Immature natural killer cell (primary cell): ENCODE results near the gene PARP3. TPM values are rescaled to one million over a fixed set of nuclear protein-coding genes. Genes with fewer than 3 reads are reported as not detected.
"Not testable (repeated sequence)": the region's sequence is repeated elsewhere in the genome, so short reads cannot be mapped to it uniquely, and the experiment has no call there.

ENCODE experiments used
- DNase-seq, 3 donors: peaks; one replicate each; pipeline ENCODE4 v3.0.0; 2022; ENCODE audit warnings: mixed read lengths in 1 of 3
- H3K27ac Mint-ChIP-seq, 6 donors: one replicate each; pipeline ENCODE4 v1.8.0; 2020; ENCODE audit warnings: mixed read lengths in 6 of 6, mild to moderate bottlenecking in 5 of 6, inconsistent platforms in 4 of 6, moderate library complexity in 3 of 6
- H3K27me3 Mint-ChIP-seq, 3 donors: one replicate each; pipeline ENCODE4 v1.8.0; 2020 to 2021; ENCODE audit warnings: low read depth in 3 of 3, mild to moderate bottlenecking in 3 of 3, mixed read lengths in 3 of 3, moderate library complexity in 3 of 3, inconsistent platforms in 1 of 3
- H3K36me3 Mint-ChIP-seq, 3 donors: one replicate each; pipeline ENCODE4 v1.8.0; 2020; ENCODE audit warnings: mixed read lengths in 3 of 3, inconsistent platforms in 2 of 3, mild to moderate bottlenecking in 2 of 3
- H3K4me1 Mint-ChIP-seq, 2 donors: one replicate each; pipeline ENCODE4 v1.8.0; 2020; ENCODE audit warnings: inconsistent platforms in 2 of 2, mild to moderate bottlenecking in 2 of 2, mixed read lengths in 2 of 2, moderate library complexity in 1 of 2
- H3K4me3 Mint-ChIP-seq, 5 donors: one replicate each; pipeline ENCODE4 v1.8.0; 2020; ENCODE audit warnings: mild to moderate bottlenecking in 5 of 5, mixed read lengths in 5 of 5, inconsistent platforms in 3 of 5, moderate library complexity in 3 of 5
- H3K9me3 Mint-ChIP-seq, 6 donors: one replicate each; pipeline ENCODE4 v1.8.0; 2020; ENCODE audit warnings: mild to moderate bottlenecking in 6 of 6, mixed read lengths in 6 of 6, inconsistent platforms in 4 of 6, moderate library complexity in 3 of 6
- polyA plus RNA-seq, 3 donors: library from polyadenylated mRNA; unstranded; fragments of 300-500 nt; fragmentation: Illumina TruSeq; gene quantifications; one replicate each; pipeline ENCODE4 v1.2.3, GENCODE V29; 2021

The PARP3 gene
- polyA plus RNA-seq, 3 donors from 2014 or later: 2.3 to 2.9 TPM; not detected in 1

DNA sequence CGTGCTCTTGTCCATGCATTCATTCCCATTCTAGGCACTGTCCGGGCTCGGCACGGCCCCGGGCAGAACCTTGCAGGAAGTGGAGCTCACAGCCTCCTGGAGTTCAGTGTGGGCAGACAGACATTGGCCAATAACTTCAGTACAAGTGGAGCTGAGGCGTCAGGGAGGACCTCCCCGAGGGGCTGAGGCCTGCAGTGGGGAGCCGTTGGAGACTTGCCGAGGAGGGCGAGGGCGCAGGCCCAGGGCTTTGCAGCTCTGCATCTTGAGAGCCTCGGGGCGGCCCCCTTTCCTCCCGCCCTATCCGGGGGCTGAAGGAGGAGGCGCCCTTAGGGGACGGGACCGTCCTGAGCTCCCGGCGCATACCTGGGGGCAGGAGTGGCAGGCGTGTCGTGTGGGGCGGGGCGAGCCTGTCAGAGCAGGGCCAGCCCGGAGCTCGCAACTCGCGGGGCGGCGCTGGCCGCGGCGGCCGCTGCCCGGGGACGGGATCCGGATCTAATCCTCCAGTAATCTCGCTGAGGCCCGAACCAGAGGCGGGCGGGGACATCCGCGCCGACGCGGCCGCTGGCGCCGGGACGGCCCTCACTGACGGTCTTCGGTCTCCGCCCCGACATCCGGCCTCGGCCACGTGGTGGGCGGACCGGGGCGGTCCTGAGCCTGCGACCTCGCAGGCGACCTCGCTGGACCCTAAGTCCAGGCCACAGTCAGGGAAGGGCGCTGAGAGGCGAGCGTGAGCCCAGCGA, 40.8 kb downstream of the PARP3 start, which contains the start of gene ACY1:
ACY1 (plus strand) TSS at position 698 of the 740 bp plus-strand sequence. CDS start 530 bp downstream, outside the sequence.
- peak; percentile 72 to 76 (median 74) for DNase-seq
- H3K27me3 Mint-ChIP-seq: peaks cover 0 to 10% (median 1%) of the 10 kb centered on the region in 3 donors
- peak within 1 kb of the TSS; percentile 88 to 99 (median 93) for H3K4me3 Mint-ChIP-seq
- no peaks in the 10 kb centered on the region for H3K9me3 Mint-ChIP-seq
- H3K4me1 Mint-ChIP-seq: peaks cover 26 to 27% of the 10 kb centered on the region in 2 donors
- peak within 1 kb of the TSS; percentile 94 to 98 (median 96) for H3K27ac Mint-ChIP-seq
- H3K36me3 Mint-ChIP-seq: no peaks in the 10 kb centered on the region

DNA sequence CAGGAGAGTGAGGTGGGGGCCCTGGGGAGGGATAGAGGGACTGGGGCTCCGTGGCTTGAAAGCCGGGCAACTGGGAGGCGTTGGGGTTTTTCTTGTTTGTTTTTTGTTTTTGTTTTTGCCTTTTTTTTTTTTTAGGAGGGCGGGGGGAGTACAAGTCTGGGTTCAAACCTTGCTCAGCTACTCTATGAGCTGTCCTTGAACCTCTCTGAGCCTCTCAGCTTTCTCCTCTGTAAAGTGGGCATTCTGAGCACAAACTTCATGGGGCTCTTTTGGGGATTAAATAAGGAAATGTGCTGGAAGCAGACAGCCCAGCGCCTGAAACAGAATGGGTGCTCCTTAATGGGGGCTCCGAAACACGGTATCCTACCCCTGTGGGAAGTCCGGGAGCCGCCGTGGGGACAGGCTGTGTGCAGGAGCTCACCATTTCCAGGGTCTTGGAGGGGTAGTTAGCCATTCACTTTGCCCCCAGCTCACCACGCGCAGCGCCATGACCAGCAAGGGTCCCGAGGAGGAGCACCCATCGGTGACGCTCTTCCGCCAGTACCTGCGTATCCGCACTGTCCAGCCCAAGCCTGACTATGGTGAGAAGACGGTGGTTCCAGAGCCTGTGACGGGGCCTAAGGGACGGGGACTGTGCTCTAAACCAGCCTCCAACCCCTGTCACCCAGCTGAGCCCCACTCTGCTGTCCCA, 41.6 kb downstream of the PARP3 start:
- no peak for DNase-seq
- H3K27ac Mint-ChIP-seq: peak overlapping the region; percentile 86 to 98 (median 94)
- peak overlapping the region; percentile 88 to 99 (median 93) for H3K4me3 Mint-ChIP-seq
- peaks cover 26 to 27% of the 10 kb centered on the region in 2 donors for H3K4me1 Mint-ChIP-seq
- H3K27me3 Mint-ChIP-seq: peaks cover 0 to 10% (median 1%) of the 10 kb centered on the region in 3 donors
- no peaks in the 10 kb centered on the region for H3K9me3 Mint-ChIP-seq
- no peaks in the 10 kb centered on the region for H3K36me3 Mint-ChIP-seq

DNA sequence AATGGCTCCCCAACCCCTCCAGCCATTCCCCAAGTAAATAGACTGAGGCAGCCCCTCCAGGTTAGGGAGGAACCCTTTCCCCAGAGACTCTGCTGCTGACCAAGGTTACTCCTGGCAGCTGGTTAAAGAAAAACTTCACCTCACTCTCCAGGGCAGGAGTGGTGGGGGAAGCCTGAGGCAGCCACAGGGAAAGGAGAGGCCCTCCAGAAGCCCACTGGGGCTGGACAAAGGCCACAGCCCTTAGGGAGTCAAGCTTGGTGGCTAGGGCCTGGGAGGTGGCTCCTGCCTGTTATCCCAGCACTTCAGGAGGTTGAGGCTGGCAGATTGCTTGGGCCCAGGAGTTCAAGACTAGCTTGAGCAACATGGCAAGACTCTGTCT, 42.1 kb downstream of the PARP3 start:
- peak overlapping the region; percentile 65 to 99 (median 92) for H3K4me3 Mint-ChIP-seq
- no peaks in the 10 kb centered on the region for H3K9me3 Mint-ChIP-seq
- peaks cover 0 to 10% (median 1%) of the 10 kb centered on the region in 3 donors for H3K27me3 Mint-ChIP-seq
- H3K36me3 Mint-ChIP-seq: no peaks in the 10 kb centered on the region
- no peak for DNase-seq
- H3K4me1 Mint-ChIP-seq: peaks cover 26 to 29% of the 10 kb centered on the region in 2 donors
- H3K27ac Mint-ChIP-seq: peak overlapping the region in 4 of 6 donors; percentile 72 to 98 (median 88)

DNA sequence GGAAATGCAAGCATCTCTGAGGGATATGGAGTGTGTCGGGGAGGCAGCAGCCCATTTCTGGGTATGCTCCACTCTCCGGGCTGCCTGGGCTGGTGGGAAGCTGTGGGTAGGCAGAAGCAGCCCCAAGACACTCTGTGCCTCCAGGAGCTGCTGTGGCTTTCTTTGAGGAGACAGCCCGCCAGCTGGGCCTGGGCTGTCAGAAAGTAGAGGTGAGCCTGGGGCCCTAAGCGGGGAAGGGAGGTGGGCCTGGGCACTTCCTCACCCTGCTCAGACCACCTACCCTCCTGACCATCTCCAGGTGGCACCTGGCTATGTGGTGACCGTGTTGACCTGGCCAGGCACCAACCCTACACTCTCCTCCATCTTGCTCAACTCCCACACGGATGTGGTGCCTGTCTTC, 42.9 kb downstream of the PARP3 start:
- peaks cover 26 to 29% of the 10 kb centered on the region in 2 donors for H3K4me1 Mint-ChIP-seq
- H3K4me3 Mint-ChIP-seq: peak overlapping the region in 3 of 5 donors; percentile 42 to 67 (median 63)
- H3K27me3 Mint-ChIP-seq: peaks cover 0 to 10% (median 1%) of the 10 kb centered on the region in 3 donors
- no peaks in the 10 kb centered on the region for H3K9me3 Mint-ChIP-seq
- H3K36me3 Mint-ChIP-seq: no peaks in the 10 kb centered on the region
- H3K27ac Mint-ChIP-seq: peak overlapping the region in 4 of 6 donors; percentile 75 to 86 (median 82)
- DNase-seq: no peak

DNA sequence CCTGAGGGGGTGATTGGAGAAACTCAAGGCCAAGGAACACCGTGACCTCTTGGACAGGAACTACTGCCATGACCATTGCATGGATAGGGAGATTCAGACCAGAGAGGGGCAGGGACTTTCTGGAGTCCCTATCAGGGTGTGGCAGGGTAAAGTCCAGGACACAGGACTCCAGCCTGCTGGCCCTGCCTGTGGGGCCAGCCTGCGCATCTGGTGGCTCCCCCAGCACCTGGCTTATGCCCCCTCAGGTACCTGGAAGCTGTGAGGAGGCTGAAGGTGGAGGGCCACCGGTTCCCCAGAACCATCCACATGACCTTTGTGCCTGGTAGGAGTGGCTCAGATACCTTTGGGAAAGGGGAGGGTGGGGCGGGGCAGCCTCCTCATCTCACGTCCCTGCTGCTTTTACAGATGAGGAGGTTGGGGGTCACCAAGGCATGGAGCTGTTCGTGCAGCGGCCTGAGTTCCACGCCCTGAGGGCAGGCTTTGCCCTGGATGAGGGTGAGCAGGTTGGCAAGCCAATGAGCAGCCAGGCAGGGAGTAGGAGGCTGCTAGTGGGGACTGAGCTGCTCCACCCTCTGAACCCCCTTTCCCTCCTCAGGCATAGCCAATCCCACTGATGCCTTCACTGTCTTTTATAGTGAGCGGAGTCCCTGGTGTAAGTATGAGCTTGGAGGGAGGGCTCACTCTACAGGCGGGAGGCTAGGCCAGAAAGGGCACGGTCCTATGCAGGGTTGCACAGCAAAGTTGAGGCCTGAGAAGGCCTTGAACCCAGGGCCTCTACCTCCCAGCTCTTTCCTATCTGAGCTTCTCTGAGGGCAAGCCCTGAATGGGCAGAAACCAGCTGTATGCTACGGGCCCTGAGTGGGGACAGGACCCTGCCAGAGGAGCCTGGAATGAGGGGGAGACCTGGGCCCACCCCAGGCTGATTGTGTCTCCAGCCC, 44.1 kb downstream of the PARP3 start:
- Mint-ChIP-seq H3K4me3 (no peak overlapping the region), H3K4me1 (peaks cover 25 to 27% of the 10 kb centered on the region in 2 donors), H3K27me3 (peaks cover 0 to 4% (median 1%) of the 10 kb centered on the region in 3 donors), H3K9me3 (no peaks in the 10 kb centered on the region), H3K36me3 (no peaks in the 10 kb centered on the region), H3K27ac (peak overlapping the region in 1 of 6 donors; percentile 49)
- no peak for DNase-seq

DNA sequence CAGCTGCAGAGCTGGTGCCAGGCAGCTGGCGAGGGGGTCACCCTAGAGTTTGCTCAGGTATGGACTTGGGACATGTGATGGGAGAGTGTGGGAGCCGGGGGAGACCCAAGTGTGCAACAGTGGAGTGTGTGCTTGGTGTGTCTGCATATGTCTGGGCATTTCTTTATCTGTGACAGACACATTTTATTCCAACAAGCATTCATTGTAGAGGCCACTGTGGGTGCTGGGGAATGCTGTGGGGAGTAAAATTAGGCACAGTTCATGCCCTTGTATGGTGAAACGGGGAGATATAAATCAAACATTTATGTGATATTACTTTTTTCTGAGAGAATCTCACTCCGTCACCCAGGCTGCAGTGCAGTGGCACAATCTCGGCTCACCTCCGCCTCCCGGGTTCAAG, 45.4 kb downstream of the PARP3 start:
- Mint-ChIP-seq H3K4me3 (no peak overlapping the region), H3K27me3 (no peaks in the 10 kb centered on the region), H3K4me1 (peaks cover 19 to 24% of the 10 kb centered on the region in 2 donors), H3K36me3 (peaks cover 0 to 2% (median 0%) of the 10 kb centered on the region in 3 donors), H3K9me3 (no peaks in the 10 kb centered on the region), H3K27ac (no peak overlapping the region)
- no peak for DNase-seq

GRCh38 chr3:51988286-51989146, 46.4 kb downstream of the PARP3 start:
- Mint-ChIP-seq H3K36me3 (peaks cover 0 to 5% (median 0%) of the 10 kb centered on the region in 3 donors), H3K27me3 (no peaks in the 10 kb centered on the region), H3K4me1 (peaks cover 16 to 19% of the 10 kb centered on the region in 2 donors), H3K4me3 (no peak overlapping the region), H3K27ac (peak overlapping the region in 2 of 6 donors; percentile 12 to 58), H3K9me3 (no peaks in the 10 kb centered on the region)
- DNase-seq: no peak

- not testable (repeated sequence) for H3K9me3 Mint-ChIP-seq, H3K27ac Mint-ChIP-seq, DNase-seq, H3K27me3 Mint-ChIP-seq, H3K4me3 Mint-ChIP-seq
- Mint-ChIP-seq H3K36me3 (peaks cover 0 to 15% (median 0%) of the 10 kb centered on the region in 3 donors), H3K4me1 (peaks cover 28 to 33% of the 10 kb centered on the region in 2 donors)
These were observed 48.4 kb downstream of the PARP3 start for GRCh38 chr3:51990501-51990971.

DNA sequence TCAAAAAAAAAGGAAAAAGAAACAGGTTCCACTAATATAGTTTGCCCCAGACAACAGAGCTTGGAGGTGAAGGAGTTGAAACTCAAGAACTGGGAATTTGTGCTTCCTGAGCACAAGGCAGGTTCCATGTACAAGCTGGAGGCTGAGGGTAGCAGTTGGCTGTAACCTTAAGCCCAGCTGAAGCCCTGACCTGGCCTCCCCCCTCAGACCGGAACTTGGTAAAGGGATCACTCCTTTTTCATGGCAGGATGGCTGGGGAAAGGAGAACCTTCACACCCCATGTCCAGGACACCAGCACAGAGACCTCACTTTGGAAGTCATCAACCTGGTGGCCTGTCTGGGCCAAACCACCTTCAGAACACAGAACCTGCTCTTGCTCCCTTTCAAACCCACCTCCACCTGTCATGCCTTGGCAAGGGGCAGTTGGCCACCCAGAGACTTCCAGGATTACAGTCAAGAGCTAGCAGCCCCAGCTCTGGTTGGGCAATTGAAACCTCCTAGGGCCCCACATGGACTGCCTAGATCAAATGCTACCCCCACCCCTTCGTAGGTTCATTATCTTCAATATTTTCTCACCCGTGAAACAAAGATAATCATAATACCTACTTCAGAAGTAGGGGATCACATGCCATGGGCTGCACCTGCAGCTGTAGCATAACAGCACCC, 50.0 kb downstream of the PARP3 start:
- H3K27me3 Mint-ChIP-seq: peaks cover 0 to 2% (median 2%) of the 10 kb centered on the region in 3 donors
- peaks cover 37 to 39% of the 10 kb centered on the region in 2 donors for H3K4me1 Mint-ChIP-seq
- H3K4me3 Mint-ChIP-seq: no peak overlapping the region
- no peaks in the 10 kb centered on the region for H3K9me3 Mint-ChIP-seq
- DNase-seq: no peak
- peak overlapping the region in 1 of 6 donors; percentile 36 for H3K27ac Mint-ChIP-seq
- H3K36me3 Mint-ChIP-seq: peaks cover 0 to 17% (median 0%) of the 10 kb centered on the region in 3 donors

DNA sequence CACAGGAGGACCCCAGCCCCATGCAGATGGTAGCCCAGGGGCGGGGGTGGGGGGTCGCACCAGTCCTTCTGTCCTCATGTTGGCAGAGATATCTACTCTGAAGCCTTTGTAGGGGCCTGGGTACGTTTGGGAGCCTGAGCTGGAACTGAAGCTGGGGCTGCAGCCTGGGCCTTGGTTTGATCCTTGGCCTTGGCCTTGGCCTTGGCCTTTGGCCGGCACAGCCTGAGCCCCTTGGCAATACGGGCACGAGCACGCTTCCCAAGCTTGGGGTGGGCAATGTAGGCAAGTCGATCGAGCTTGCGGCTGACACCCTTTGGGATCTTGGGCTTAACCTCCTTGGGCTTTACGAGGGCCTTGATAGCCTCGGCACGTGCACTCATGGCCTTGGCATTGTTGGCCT, 51.5 kb downstream of the PARP3 start:
- not testable (repeated sequence) for H3K27me3 Mint-ChIP-seq, DNase-seq, H3K9me3 Mint-ChIP-seq
- H3K4me3 Mint-ChIP-seq: peak overlapping the region in 4 of 5 donors; percentile 33 to 100 (median 100)
- H3K36me3 Mint-ChIP-seq: peaks cover 0 to 17% (median 0%) of the 10 kb centered on the region in 3 donors
- H3K27ac Mint-ChIP-seq: peak overlapping the region in 4 of 6 donors; percentile 30 to 100 (median 98)
- peaks cover 38 to 39% of the 10 kb centered on the region in 2 donors for H3K4me1 Mint-ChIP-seq

- Mint-ChIP-seq H3K27ac (peak overlapping the region; percentile 96 to 100 (median 99)), H3K9me3 (no peaks in the 10 kb centered on the region), H3K36me3 (peaks cover 0 to 17% (median 0%) of the 10 kb centered on the region in 3 donors), H3K4me3 (peak overlapping the region; percentile 100), H3K4me1 (peaks cover 36 to 39% of the 10 kb centered on the region in 2 donors), H3K27me3 (peaks cover 3 to 4% (median 4%) of the 10 kb centered on the region in 3 donors)
- DNase-seq: no peak
These were observed 52.4 kb downstream of the PARP3 start for GRCh38 chr3:51994530-51994929.
